Naive thymus-derived CD8-positive, alpha-beta T cell (primary cell): Measurements from ENCODE around the gene BUB1B. TPM values are rescaled to one million over a fixed set of nuclear protein-coding genes. Genes with fewer than 3 reads are reported as not detected.

Source experiments
- ATAC-seq, 2 donors: fragments of 150-1000 bp; cut with Tn5 transposase in 1 of 2; sonication (Bioruptor Pico), chemical (Tn5 transposase) in 1 of 2; 1 replicate in 1 of 2; 2 replicates in 1 of 2; pipeline ENCODE4 v1.10.0; 2021; ENCODE audit warnings: mild to moderate bottlenecking in 2 of 2, moderate library complexity in 2 of 2
- POLR2A ChIA-PET: fragments of 350-600 bp; sonication (Branson Sonifier 250); formaldehyde crosslinking; loops from one replicate; lab custom pipeline; 2021; ENCODE audit warnings: antibody characterized with exemption; lab: Charles Lee
- DNase-seq, 10 donors: peaks; one replicate each; pipeline versions ENCODE4 v3.0.0 to v3.0.0-alpha.2; 2020 to 2022
- H3K27ac Mint-ChIP-seq, 10 donors: one replicate each; pipeline ENCODE4 v1.8.0; 2020 to 2022; ENCODE audit warnings: mild to moderate bottlenecking in 10 of 10, mixed read lengths in 10 of 10, moderate library complexity in 4 of 10, inconsistent platforms in 1 of 10
- H3K27me3 Mint-ChIP-seq, 5 donors: one replicate each; pipeline ENCODE4 v1.8.0; 2021 to 2022; ENCODE audit warnings: mixed read lengths in 5 of 5
- H3K36me3 Mint-ChIP-seq, 3 donors: one replicate each; pipeline ENCODE4 v1.8.0; 2020 to 2022; ENCODE audit warnings: mixed read lengths in 3 of 3, mild to moderate bottlenecking in 2 of 3, inconsistent platforms in 1 of 3
- H3K4me1 Mint-ChIP-seq, 4 donors: one replicate each; pipeline ENCODE4 v1.8.0; 2021 to 2022; ENCODE audit warnings: mixed read lengths in 4 of 4
- H3K4me3 Mint-ChIP-seq, 10 donors: one replicate each; pipeline ENCODE4 v1.8.0; 2020 to 2022; ENCODE audit warnings: mild to moderate bottlenecking in 10 of 10, mixed read lengths in 10 of 10, moderate library complexity in 6 of 10, inconsistent platforms in 1 of 10
- H3K9me3 Mint-ChIP-seq, 9 donors: one replicate each; pipeline ENCODE4 v1.8.0; 2020 to 2022; ENCODE audit warnings: mixed read lengths in 9 of 9, mild to moderate bottlenecking in 3 of 9, inconsistent platforms in 1 of 9, moderate library complexity in 1 of 9
- polyA plus RNA-seq, 3 donors: library from polyadenylated mRNA; unstranded; fragments of 300-500 nt; fragmentation: Illumina TruSeq; gene quantifications; one replicate each; pipeline ENCODE4 v1.2.3, GENCODE V29; 2021
- total RNA-seq, 8 experiments: library from RNA in 2 of 8; stranded (reverse) in 2 of 8; gene quantifications; one replicate each; pipeline ENCODE4 v1.2.3 and lab custom pipeline; 2021 to 2026

The BUB1B gene
- total and polyA plus RNA-seq, 5 experiments from 2014 or later = 0.49 to 0.77 (median 0.54) TPM; not detected in 2

- no peak overlapping the region for H3K4me3 Mint-ChIP-seq
Observed at GRCh38 chr15:40241269-40242212, 80.7 kb downstream of the BUB1B start.

GRCh38 chr15:40242213-40242599, 81.3 kb downstream of the BUB1B start:
- no peak overlapping the region for H3K4me3 Mint-ChIP-seq
- no peaks in the 10 kb centered on the region for H3K9me3 Mint-ChIP-seq
- peaks cover 0 to 2% (median 0%) of the 10 kb centered on the region in 3 donors for H3K36me3 Mint-ChIP-seq
- H3K27ac Mint-ChIP-seq = peak overlapping the region in 1 of 10 donors; percentile 63
- POLR2A ChIA-PET = no interaction called here
- peaks cover 0 to 15% (median 11%) of the 10 kb centered on the region in 4 donors for H3K4me1 Mint-ChIP-seq
- H3K27me3 Mint-ChIP-seq = peaks cover 11 to 38% (median 16%) of the 10 kb centered on the region in 5 donors
- ATAC-seq = no peak
- no peak for DNase-seq

More at GRCh38 chr15:40241269-40242212, 80.7 kb downstream of the BUB1B start:
- H3K36me3 Mint-ChIP-seq = peaks cover 0 to 2% (median 0%) of the 10 kb centered on the region in 3 donors
- POLR2A ChIA-PET = interaction anchor here (0.9 kb wide), 1 partner anchor 9 kb away, joined by 3 read pairs; no protein-coding TSS in a partner anchor
- no peaks in the 10 kb centered on the region for H3K9me3 Mint-ChIP-seq
- no peak for DNase-seq
- H3K27ac Mint-ChIP-seq = peak overlapping the region in 1 of 10 donors; percentile 52
- peaks cover 0 to 15% (median 11%) of the 10 kb centered on the region in 4 donors for H3K4me1 Mint-ChIP-seq
- peaks cover 11 to 43% (median 16%) of the 10 kb centered on the region in 5 donors for H3K27me3 Mint-ChIP-seq
- ATAC-seq = no peak

DNA sequence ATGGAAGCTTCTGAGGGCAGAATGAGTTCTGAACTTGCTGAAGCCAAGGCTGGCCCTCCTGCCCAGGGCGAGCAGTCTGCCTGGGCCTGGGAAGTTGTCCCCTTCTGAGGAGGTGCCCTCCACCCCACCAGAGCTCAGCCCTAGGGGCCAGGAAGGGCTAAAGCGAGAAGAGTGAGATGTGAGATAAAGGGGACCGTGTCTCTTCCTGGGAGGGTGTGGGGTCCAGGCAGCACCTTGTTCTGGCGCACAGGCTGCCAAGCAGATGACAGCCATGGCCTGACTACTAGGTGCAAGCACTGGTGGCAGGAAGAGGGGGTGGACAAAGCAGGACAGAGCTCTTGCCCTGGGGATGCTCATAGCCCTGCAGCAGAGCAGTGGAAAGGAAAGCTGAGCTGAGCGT, 81.7 kb downstream of the BUB1B start:
- H3K4me1 Mint-ChIP-seq = peaks cover 0 to 13% (median 11%) of the 10 kb centered on the region in 4 donors

GRCh38 chr15:40243126-40243810, 82.4 kb downstream of the BUB1B start:
- POLR2A ChIA-PET = no interaction called here
- H3K9me3 Mint-ChIP-seq = no peaks in the 10 kb centered on the region
- peaks cover 5 to 28% (median 11%) of the 10 kb centered on the region in 5 donors for H3K27me3 Mint-ChIP-seq
- peaks cover 0 to 9% (median 8%) of the 10 kb centered on the region in 4 donors for H3K4me1 Mint-ChIP-seq
- DNase-seq (no peak), ATAC-seq (no peak)
- no peak overlapping the region for H3K4me3 Mint-ChIP-seq
- H3K27ac Mint-ChIP-seq = no peak overlapping the region
- H3K36me3 Mint-ChIP-seq = peaks cover 0 to under 1% (median 0%) of the 10 kb centered on the region in 3 donors

More for the DNA sequence above, 81.7 kb downstream of the BUB1B start:
- Mint-ChIP-seq H3K27me3 (peaks cover 11 to 34% (median 16%) of the 10 kb centered on the region in 5 donors), H3K9me3 (no peaks in the 10 kb centered on the region), H3K36me3 (peaks cover 0 to 2% (median 0%) of the 10 kb centered on the region in 3 donors), H3K4me3 (no peak overlapping the region), H3K27ac (peak overlapping the region in 1 of 10 donors; percentile 63)
- POLR2A ChIA-PET = no interaction called here
- ATAC-seq (no peak), DNase-seq (no peak)

GRCh38 chr15:40244961-40245523, 84.2 kb downstream of the BUB1B start:
- Mint-ChIP-seq H3K27ac (peak overlapping the region in 1 of 10 donors; percentile 52), H3K27me3 (peaks cover 0 to 16% (median under 1%) of the 10 kb centered on the region in 5 donors), H3K9me3 (no peaks in the 10 kb centered on the region), H3K36me3 (no peaks in the 10 kb centered on the region), H3K4me3 (no peak overlapping the region), H3K4me1 (no peaks in the 10 kb centered on the region)
- DNase-seq = no peak
- no peak for ATAC-seq
- POLR2A ChIA-PET = no interaction called here

GRCh38 chr15:40245666-40246450, 85.0 kb downstream of the BUB1B start:
- POLR2A ChIA-PET = no interaction called here
- H3K4me1 Mint-ChIP-seq = no peaks in the 10 kb centered on the region
- DNase-seq (no peak), ATAC-seq (no peak)
- no peaks in the 10 kb centered on the region for H3K9me3 Mint-ChIP-seq
- peaks cover 0 to 17% (median 2%) of the 10 kb centered on the region in 5 donors for H3K27me3 Mint-ChIP-seq
- peak overlapping the region in 1 of 10 donors; percentile 52 for H3K27ac Mint-ChIP-seq
- no peak overlapping the region for H3K4me3 Mint-ChIP-seq
- no peaks in the 10 kb centered on the region for H3K36me3 Mint-ChIP-seq

GRCh38 chr15:40246496-40247280, 85.8 kb downstream of the BUB1B start:
- DNase-seq = no peak
- POLR2A ChIA-PET = no interaction called here
- no peak overlapping the region for H3K27ac Mint-ChIP-seq

GRCh38 chr15:40247406-40247971, 86.6 kb downstream of the BUB1B start:
- POLR2A ChIA-PET = no interaction called here

More at GRCh38 chr15:40246496-40247280, 85.8 kb downstream of the BUB1B start:
- Mint-ChIP-seq H3K4me3 (no peak overlapping the region), H3K27me3 (peaks cover 2 to 19% (median 10%) of the 10 kb centered on the region in 5 donors), H3K4me1 (no peaks in the 10 kb centered on the region), H3K36me3 (no peaks in the 10 kb centered on the region), H3K9me3 (no peaks in the 10 kb centered on the region)
- ATAC-seq = no peak

DNA sequence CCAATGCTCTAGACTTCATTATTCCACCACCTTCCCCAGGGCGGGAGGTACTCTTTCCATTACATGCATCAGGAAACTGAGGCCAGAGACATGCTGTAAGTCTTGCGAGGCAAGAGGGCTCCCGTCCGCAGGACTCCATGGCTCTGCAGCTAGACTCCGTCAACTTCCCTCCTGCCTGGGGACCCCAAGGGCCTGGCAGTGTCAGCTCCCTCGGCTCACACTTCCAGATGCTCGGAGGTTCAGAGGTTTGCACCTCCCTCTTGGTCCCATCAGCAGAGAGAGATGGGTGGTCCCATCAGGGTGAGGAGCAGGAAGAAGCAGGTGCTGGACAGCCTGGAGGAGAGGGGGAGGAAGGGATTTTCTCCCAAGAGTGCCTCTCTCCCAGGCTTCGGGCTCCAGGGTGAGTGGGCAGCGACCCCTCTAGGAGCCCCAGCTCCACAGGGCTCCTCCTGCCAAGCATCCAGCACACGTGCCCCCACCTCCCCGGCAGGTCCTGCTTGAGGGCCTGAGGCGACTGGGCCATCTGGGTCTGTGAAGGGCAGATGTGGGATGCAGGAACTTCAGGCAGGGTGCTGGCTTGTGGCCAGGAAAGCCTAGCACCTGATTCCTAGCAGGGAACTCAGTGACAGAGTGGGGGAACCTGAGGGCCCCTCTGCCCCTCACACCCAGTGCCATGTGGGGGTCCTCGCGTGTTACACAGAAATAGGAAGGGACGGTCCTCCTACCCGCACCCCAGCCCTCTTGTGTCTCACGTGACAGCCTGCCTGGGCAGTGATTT, 87.3 kb downstream of the BUB1B start:
- Mint-ChIP-seq H3K27me3 (peaks cover 4 to 25% (median 13%) of the 10 kb centered on the region in 5 donors), H3K27ac (no peak overlapping the region), H3K36me3 (no peaks in the 10 kb centered on the region), H3K4me1 (peaks cover 1 to 5% (median 3%) of the 10 kb centered on the region in 4 donors), H3K4me3 (no peak overlapping the region), H3K9me3 (no peaks in the 10 kb centered on the region)
- ATAC-seq (no peak), DNase-seq (no peak)
- POLR2A ChIA-PET = no interaction called here

More at GRCh38 chr15:40247406-40247971, 86.6 kb downstream of the BUB1B start:
- H3K36me3 Mint-ChIP-seq = no peaks in the 10 kb centered on the region
- no peaks in the 10 kb centered on the region for H3K4me1 Mint-ChIP-seq
- H3K27ac Mint-ChIP-seq = peak overlapping the region in 1 of 10 donors; percentile 46
- no peak for DNase-seq
- no peak overlapping the region for H3K4me3 Mint-ChIP-seq
- H3K9me3 Mint-ChIP-seq = no peaks in the 10 kb centered on the region
- H3K27me3 Mint-ChIP-seq = peaks cover 2 to 19% (median 10%) of the 10 kb centered on the region in 5 donors
- ATAC-seq = no peak

- ATAC-seq = no peak
- POLR2A ChIA-PET = no interaction called here
- Mint-ChIP-seq H3K27ac (no peak overlapping the region), H3K27me3 (peaks cover 8 to 40% (median 24%) of the 10 kb centered on the region in 5 donors), H3K36me3 (no peaks in the 10 kb centered on the region), H3K4me1 (peaks cover 1 to 7% (median 6%) of the 10 kb centered on the region in 4 donors), H3K4me3 (no peak overlapping the region), H3K9me3 (peaks cover 0 to 2% (median 0%) of the 10 kb centered on the region in 9 donors)
- peak in 1 of 10 donors; percentile 53 for DNase-seq
Observed at GRCh38 chr15:40249477-40250303, 88.8 kb downstream of the BUB1B start.
